GM12864 (cell line): ENCODE results near the gene GRIN1.
"Not testable (repeated sequence)": the region's sequence is repeated elsewhere in the genome, so short reads cannot be mapped to it uniquely, and the experiment has no call there.

Experiments used
- DNase-seq: peaks from one replicate; pipeline ENCODE4 v3.0.0-alpha.2; 2011; ENCODE audit warnings: low read depth
- H3K4me3 ChIP-seq: 2 replicates; pipeline ENCODE4 v1.5.1; 2011; ENCODE audit warnings: mild to moderate bottlenecking, low read depth, low read length, control low read depth
- CTCF ChIP-seq: IDR thresholded peaks from 2 replicates; pipeline ENCODE4 v1.5.1; 2011; ENCODE audit warnings: low read depth, mild to moderate bottlenecking, moderate library complexity, low read length, control low read depth, inconsistent platforms; ENCODE audit errors: missing control alignments

The GRIN1 gene

GRCh38 chr9:137128158-137128861 lies 10.6 kb upstream of the GRIN1 start:
- TF ChIP-seq CTCF, result no peak
- peak overlapping the region; percentile 77 for H3K4me3 ChIP-seq
- DNase-seq, result no peak

- no peak for DNase-seq
- TF ChIP-seq CTCF, result no peak
- peak overlapping the region; percentile 77 for H3K4me3 ChIP-seq
Observed at GRCh38 chr9:137128862-137129455, 10.0 kb upstream of the GRIN1 start.

DNA sequence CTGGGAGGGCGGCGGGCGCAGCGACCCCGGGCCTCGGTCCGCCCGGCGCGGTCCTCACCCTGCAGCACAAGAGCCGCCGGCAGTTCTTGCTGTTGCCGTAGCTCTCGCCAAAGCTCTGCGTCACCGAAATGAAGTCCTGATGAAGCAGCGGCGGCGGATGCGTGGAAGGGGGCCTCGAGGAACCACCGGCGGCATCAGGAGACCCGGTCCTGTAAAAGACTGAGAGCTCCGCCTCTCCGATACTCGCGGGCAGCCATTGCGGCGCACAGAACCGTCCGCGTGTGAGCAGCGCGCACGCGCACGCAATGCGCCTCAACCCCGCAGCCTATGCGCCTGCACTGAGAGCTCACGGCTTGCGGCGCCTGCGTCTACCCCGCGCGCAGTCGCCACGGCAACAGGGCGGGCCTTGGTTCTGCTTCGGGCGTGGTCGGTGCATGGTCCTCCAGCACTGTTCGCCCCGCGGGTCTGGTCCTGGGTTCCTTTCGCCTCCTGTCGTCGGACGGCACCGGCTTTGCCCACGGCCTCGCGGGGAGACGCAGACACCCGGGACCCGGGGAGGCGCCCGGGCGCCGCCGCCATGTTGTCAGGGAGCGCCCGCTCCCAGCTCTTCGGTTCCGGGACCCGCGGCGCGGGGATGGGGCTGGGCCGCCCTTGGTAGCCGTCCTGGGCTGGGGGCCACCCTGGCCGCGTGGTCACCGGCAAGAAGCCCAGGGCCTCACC lies 9.3 kb upstream of the GRIN1 start:
- peak; percentile 76 for DNase-seq
- TF ChIP-seq CTCF, result no peak
- H3K4me3 ChIP-seq, result peak overlapping the region; percentile 77

DNA sequence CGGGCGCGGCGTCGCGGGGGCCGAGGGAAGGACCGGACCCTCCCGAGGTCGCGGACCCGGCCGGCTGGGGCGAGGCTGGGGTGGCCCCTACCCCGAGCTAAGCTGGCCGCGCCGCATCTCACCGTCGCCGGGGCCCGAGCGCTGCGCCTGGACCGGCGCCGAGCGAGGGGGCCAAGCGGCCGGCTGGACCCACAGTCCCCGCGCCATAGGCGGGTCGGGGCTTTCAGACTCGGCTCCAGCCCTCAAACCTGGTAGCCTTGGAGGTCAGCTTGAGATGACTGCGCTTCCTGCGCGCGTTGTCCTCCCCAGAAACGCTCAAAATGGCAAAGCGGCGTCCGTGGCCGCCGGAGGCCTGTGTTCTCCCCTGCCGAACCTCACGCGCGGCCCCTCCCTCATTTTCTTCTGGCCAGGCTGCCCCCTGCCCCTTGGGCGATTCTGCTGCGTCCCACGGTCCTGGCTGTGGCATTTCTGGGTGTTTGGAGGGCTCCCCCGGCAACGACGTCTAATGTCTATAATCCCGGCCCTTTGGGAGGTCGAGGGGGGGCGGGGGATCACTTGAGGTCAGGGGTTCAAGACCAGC lies 8.7 kb upstream of the GRIN1 start:
- DNase-seq, result no peak
- TF ChIP-seq CTCF, result no peak
- H3K4me3 ChIP-seq, result peak overlapping the region; percentile 77

DNA sequence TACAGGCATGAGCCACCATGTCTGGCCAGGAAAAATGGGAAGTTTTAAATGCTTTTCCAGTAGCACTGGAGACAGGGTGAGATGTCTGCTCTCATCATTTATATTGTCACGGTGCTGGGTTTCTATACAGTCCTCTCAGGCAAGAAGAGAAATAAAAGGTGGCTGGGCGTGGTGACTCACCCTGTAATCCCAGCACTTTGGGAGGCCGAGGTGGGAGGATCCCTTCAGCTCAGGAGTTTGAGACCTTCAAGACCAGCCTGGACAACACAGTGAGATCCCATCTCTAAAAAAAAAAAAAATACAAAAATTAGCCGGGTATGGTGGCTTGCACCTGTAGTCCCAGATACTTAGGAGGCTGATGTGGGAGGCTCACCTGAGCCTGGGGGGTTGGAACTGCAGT lies 4.8 kb upstream of the GRIN1 start:
- no peak overlapping the region for H3K4me3 ChIP-seq
- DNase-seq, result no peak
- TF ChIP-seq CTCF, result no peak

DNA sequence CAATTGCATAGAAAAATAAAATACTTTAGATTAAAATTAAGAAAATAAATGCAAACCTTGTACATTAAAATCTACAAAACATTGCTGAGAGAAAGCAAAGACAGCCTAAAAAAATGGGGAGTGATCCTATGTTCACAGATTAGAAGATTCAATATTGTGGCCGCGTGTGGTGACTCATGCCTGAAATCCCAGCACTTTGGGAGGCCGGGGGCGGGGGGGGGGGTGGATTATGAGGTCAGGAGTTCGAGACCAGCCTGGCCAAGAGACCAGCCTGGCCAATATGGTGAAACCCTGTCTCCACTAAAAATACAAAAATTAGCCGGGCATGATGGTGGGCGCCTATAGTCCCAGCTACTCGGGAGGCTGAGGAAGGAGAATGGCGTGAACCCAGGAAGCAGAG lies 3.8 kb upstream of the GRIN1 start:
- not testable (repeated sequence) for DNase-seq

GRCh38 chr9:137136261-137136880 lies 2.6 kb upstream of the GRIN1 start:
- no peak for DNase-seq
- no peak overlapping the region for H3K4me3 ChIP-seq
- no peak for TF ChIP-seq CTCF

More for the DNA sequence above, 3.8 kb upstream of the GRIN1 start:
- not testable (repeated sequence) for H3K4me3 ChIP-seq
